ENCODE measurements around the gene DDX39A.
"Not testable (repeated sequence)": the region's sequence is repeated elsewhere in the genome, so short reads cannot be mapped to it uniquely, and the experiment has no call there.

The DDX39A gene

DNA sequence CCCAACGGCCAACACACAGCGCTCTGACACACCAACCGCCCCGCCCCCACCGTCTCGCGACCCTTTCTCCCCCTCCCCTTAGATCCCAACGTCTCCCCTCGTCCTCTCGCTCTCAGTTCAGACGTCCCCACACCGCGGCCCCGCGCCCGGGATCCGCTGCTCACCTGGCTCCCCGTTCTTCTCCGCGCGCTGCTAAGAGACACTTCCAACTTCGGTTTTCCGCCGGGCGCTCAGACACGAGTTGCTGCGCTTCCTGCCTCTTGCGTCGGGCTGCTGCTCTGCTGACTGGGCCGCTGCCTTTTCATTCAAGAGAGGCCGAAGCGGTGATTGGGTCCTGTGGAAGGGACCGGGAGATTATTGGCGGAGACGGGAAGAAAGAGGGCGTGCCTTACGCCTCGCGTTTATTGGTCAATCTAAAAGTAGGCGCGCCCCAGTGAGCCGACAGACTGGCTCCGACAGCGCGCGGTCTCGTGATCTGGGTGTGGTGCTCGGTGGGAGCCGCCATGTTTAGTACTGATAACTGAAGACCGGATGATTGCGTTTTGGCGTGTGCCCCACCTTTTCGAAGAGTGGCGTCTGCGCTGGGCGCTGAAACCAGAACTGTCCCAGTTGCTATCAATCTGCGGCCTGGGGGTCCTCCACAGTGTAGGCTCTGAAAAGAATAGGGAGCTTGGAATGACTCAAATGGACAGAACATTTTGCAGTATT lies at the start of gene DDX39A:
Gene DDX39A, minus strand, starts transcription at position 236 of the 708 bp plus-strand sequence. CDS start 6,121 bp downstream, outside the sequence.
- DNase-seq (ENCODE audit: low spot score), result peak; percentile 100

DNA sequence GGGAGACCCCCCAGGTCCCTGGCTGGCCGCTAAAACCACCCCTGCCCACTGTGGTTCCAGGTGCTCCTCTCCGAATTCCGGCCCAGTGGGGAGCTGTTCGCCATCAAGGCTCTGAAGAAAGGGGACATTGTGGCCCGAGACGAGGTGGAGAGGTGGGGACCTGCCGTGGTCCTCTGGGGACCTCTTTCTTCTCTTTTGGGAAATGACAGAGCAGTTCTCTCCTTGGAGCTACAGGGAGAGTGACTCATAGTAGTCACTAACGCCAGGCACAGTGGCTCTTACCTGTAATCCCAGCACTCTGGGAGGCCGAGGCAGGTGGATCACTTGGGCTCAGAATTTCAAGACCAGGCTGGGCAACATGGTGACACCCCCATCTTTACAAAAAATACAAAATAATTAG lies 48.7 kb upstream of the DDX39A start:
- peak; percentile 31 for DNase-seq (ENCODE audit: low spot score)

DNA sequence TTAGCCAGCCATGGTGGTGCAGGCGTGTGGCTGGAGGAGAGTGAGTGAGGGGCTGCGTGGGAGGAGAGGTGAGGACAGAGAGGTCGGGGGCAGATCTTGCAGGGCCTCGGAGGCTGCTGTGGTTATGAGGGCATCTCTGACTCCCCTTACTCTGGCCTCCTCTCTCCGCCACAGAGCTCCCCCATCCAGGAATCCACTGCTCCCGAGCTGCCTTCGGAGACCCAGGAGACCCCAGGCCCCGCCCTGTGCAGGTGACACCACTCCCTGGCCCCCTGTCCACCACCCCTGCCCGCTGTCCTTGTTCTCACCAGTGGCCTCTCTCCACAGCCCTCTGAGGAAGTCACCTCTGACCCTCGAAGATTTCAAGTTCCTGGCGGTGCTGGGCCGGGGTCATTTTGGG lies 48.2 kb upstream of the DDX39A start:
- DNase-seq (ENCODE audit: low spot score), result no peak

DNA sequence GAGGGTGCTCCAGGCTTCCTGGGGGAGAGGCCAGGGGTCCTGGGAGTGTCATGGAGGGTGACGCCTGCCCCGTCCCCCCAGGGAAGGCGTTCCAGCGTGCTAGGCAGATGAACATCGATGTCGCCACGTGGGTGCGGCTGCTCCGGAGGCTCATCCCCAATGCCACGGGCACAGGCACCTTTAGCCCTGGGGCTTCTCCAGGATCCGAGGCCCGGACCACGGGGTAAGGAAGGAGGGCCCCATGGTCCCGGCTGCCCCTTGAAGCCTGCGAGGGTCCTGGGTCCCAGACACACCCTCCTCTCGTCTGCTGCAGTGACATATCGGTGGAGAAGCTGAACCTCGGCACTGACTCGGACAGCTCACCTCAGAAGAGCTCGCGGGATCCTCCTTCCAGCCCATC lies 44.6 kb upstream of the DDX39A start:
- DNase-seq (ENCODE audit: low spot score), result no peak

DNA sequence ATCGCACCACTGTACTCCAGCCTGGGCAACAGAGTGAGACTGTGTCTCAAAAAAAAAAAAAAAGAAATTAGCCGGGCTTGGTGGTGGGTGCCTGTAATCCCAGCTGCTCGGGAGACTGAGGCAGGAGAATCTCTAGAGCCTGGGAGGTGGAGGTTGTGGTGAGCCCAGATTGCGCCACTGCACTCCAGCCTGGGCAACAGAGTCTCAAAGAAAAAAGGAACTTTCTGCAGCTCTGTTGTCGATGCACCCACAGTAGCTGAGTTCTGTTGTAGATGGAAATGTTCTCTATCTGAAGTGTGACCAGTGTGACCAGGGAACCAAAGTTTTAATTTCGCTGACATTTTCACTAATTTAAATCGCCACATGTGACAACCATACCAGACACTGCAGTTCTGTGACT lies 43.3 kb upstream of the DDX39A start:
- not testable (repeated sequence) for DNase-seq (ENCODE audit: low spot score)

DNA sequence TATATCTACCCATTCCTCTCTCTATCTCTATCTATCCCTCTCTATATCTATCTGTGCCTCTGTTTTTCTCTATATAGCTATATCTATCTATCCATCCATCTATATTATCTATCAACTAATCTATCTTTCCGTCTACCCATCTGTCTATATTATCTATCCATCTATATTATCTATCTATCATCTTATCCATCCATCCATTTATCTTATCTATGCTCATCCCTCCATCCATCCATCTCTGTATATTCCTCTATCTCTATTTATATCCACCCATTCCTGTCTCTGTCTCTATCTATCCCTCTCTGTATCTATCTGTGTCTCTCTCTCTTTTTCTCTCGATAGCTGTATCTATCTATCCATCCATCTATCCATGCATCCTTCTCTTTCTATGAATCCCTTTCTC lies 41.8 kb upstream of the DDX39A start:
- no peak for DNase-seq (ENCODE audit: low spot score)

DNA sequence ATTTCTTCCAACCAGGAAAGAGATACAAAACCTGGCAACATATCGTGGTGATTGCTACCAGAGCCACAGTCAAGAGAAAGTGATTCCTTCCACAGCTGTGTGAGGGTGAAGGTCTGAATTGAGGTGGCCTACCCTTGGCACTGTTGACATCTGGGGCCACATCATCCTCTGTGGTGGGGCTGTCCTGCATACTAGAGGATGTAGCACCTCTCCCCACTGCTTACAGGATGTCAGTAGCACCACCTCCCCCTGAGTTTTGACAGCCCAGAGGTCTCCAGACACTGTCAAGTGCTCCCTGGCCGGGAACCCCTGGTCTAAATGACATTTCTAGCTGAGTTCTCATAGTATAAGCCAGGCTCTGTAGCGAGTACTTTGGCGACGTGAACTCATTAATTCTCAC lies 40.6 kb upstream of the DDX39A start:
- no peak for DNase-seq (ENCODE audit: low spot score)

DNA sequence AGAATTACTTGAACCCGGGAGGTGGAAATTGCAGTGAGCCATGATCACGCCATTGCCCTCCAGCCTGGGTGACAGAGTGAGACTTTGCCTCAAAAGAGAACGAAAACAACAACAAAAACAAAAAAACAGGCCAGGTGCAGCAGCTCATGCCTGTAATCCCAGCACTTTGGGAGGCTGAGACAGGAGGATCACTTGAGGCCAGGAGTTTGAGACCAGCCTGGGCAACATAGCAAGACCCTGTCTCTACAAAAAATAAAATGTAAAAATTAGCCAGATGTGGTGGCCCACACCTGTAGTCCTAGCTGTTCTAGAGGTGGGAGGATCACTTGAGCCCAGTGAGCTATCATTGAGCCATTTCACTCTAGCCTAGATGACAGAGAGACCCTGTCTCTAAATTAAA lies 33.2 kb upstream of the DDX39A start:
- DNase-seq (ENCODE audit: low spot score), result not testable (repeated sequence)

DNA sequence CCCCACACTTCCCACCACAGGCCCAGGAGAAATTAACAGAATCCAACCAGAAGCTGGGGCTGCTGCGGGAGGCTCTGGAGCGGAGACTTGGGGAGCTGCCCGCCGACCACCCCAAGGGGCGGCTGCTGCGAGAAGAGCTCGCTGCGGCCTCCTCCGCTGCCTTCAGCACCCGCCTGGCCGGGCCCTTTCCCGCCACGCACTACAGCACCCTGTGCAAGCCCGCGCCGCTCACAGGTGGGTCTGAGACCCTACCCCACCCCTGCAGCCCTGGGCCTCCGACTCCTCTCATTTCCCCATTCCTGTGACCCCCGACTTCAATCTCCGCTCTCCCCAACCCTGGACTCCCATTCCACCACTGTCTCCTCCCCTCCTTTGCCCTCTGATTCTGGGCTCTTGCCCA lies 31.7 kb upstream of the DDX39A start:
- DNase-seq (ENCODE audit: low spot score), result no peak

DNA sequence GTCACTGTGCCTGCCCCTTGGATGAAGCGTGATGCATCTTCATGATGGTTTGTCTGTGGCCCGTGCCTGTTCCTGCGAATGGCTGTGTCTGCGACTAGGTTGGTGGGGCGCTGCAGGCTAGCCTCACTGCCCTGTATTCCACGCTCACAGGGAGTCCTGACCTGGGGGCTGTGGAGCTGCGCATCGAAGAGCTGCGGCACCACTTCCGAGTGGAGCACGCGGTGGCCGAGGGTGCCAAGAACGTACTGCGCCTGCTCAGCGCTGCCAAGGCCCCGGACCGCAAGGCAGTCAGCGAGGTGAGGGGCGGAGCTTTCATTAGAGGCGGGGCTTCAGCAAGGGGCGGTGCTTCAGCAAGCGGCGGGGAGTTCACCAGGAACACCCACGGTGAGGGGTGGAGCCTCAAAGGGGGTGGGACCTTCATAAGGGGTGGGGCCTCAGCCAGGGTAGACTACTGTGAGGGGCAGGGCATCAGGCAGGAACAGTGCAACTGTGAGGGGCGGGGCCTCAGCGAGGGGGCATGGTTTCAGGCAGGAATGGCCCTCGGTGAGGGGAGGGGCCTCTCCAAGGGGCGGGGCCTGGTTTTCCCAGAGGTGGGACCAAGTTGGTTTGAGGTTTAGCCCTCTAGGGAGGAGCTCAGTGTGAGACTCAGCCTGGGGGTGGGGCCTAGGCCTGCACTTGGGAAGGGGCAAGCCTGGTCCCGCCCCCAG lies 31.2 kb upstream of the DDX39A start:
- peak; percentile 58 for DNase-seq (ENCODE audit: low spot score)

DNA sequence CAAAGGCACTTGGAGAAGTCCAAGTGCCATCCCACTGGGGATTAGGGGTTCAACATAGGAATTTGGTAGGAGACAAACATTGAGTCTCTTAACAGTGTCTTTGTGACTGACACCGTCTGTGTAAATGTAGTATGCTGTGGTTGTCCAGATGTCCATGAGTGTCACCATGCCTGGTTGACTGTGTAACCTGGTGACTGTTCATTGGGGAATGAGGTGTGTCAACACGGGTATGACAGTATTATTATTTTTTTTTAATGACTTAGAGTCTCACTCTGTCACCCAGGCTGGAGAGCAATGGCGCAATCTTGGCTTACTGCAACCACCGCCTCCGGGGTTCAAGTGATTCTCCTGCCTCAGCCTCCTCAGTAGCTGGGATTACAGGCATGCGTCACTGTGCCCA lies 30.2 kb upstream of the DDX39A start:
- DNase-seq (ENCODE audit: low spot score), result no peak

DNA sequence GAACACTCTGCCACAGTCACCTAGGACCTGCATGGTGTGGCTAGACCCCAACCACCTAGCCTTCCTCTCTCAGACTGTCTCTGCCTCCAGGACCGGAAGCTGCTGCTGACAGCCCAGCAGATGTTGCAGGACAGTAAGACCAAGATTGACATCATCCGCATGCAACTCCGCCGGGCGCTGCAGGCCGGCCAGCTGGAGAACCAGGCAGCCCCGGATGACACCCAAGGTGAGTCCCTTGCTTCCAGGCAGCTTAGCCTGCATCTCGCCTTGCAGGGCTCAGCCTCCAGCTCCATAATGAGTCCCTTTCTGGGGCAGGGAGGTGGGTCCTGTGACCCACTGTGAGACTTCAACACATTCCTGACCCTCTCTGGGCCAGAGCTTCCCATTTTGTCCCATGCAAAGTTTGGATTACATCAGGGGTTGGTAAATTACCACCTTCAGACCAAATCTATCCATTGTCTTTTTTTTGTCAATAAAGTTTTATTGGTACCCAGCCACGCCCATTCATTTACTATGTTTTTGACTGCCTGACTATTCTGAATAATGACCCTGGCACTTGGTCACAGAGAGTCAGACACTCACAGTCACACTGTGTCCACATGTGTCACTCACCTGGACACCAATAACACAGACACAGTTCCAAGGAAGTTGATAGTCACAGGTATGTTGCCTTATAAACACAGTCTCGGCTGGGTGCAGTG lies 27.3 kb upstream of the DDX39A start:
- DNase-seq (ENCODE audit: low spot score), result no peak

DNA sequence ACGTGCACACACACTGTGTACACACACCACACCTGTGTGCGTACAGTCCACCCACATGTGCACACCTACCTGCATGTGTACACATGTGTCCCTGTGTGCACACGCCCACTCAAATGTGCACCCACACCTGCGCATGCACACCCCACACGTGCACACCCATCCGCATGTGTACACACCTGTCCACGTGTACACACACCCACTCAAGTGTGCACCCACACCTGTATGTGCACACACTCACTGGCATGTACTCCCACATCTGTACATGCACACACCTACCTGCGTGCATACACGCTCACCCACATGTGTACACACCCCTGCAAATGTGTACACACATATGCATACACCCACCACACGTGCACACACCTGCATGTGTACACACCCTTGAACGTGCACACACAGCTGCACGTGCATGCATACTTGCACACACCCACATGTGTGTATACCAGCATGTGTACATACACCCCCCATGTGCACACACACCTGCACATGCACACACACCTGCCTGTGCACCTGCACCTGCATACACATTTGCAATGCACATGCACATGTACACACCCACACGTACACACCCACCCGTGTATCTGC lies 24.6 kb upstream of the DDX39A start:
- no peak for DNase-seq (ENCODE audit: low spot score)

DNA sequence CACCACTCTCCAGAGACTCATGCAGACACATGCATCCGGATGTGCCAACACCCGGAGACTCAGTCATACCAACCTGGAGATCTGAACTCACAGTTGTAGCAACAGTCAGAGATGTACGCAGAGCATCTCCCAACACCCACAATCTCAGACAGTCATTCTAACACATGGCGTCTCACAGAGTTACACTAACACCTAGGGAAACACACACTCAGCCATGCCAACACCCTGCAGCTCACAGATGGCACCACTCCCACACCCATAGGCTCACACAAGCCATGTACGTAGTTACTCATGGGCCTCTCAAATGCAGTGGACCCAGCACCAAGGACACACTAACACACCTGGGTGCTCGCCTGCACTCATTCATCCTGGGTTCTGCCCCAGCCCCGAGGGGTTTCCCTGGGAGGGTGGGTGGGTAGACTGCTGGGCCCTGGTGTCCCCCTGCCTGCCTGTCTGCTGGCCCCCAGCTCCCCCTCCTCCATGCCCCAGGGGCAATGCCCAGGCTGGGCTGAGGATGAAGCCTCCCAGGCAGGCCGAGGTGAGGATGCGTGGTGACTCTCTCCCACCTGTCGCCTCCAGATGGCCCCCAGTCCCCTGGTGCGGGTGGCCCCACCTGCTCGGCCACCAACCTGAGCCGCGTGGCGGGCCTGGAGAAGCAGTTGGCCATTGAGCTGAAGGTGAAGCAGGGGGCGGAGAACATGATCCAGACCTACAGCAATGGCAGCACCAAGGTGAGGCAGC lies 23.9 kb upstream of the DDX39A start:
- no peak for DNase-seq (ENCODE audit: low spot score)

DNA sequence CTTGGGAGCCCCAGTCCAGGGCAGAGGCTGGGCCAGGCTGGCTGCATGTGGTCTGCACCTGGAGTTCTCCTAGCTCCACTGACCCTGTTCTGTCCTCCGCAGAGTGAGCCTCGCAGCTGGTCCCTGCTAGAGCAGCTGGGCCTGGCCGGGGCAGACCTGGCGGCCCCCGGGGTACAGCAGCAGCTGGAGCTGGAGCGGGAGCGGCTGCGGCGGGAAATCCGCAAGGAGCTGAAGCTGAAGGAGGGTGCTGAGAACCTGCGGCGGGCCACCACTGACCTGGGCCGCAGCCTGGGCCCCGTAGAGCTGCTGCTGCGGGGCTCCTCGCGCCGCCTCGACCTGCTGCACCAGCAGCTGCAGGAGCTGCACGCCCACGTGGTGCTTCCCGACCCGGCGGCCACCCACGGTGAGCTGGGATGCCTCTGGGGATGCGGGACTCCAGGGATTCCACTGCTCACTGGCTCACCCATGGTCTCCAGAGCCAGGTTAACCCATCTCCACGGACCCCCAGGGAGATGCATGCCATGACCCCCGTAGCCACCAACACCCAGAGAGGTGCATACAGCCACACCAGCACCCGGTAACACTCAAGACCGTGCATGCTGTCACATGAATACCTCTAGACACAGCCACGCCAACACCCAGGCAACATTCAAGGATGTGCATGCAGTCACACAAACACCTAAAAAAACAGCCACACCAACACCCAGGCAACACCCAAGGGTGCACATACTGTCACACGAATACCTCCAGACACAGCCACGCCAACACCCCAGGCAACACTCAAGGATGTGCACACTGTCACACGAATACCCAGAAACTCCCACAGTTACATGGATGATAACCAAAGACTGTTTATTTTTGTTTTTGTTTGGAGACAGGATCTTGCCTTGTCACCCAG lies 22.1 kb upstream of the DDX39A start:
- DNase-seq (ENCODE audit: low spot score), result no peak

DNA sequence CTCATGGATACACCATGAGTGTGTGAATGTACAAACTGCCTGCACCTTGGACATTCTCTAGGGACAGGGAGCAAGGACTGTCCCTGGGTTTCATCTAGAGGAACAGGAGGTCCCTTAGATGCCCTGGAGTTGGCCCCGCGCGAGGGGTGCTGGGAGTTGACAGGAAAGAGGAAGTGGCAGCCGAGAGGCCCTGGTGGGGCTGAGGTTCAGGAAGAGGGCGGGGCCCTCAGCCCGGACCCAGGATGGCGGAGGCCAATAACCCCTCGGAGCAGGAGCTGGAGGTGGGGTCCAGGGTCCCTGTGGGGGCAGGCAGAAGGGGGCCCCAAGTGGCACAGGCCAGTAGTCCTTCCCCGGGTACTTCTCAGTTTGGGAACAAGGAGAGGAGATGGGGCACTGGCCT lies 20.9 kb upstream of the DDX39A start:
- DNase-seq (ENCODE audit: low spot score), result no peak

DNA sequence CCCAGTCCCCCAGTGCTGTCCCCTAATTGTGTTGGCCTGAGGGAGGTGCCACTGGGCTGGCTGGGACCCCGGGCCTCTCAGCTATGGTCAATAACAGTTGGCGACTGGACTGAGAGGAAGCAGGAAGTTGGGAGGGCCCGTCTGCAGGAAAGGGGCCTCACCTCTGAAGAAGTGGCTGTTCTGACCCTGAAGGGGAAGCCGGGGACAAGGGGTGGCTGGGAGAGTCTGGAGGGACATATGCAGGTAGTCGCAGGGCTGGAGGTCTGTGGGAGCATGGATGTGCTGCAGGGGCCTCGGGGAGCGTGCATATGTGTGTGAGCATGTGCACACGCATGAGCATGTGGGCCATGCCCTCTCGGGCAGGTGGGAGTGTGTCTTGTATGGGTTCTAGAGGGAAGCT lies 19.9 kb upstream of the DDX39A start:
- no peak for DNase-seq (ENCODE audit: low spot score)

DNA sequence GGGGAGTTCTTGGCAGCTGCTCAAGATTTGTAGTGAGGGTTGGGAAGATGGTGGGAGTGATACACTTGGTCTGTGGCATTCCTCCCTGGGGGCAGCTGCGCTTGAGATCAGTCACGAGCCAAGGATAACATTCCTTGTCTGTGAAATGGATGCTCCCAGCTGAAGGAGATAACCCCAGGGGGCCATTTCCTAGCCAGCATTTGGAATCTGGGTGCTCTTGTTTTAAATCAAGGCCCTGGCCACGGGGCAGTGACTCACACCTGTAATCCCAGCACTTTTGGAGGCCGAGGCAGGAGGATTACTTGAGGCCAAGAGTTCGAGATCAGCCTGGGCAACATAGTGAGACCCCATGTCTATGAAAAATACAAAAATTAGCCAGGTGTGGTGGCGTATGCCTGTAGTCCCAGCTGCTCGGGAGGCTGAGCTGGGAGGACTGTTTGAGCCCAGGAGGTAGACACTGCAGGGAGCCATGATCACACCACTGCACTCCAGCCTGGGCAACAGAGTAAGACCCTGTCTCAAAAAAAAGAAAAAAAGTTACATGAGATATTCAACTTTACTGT lies 18.5 kb upstream of the DDX39A start:
- DNase-seq (ENCODE audit: low spot score), result no peak

DNA sequence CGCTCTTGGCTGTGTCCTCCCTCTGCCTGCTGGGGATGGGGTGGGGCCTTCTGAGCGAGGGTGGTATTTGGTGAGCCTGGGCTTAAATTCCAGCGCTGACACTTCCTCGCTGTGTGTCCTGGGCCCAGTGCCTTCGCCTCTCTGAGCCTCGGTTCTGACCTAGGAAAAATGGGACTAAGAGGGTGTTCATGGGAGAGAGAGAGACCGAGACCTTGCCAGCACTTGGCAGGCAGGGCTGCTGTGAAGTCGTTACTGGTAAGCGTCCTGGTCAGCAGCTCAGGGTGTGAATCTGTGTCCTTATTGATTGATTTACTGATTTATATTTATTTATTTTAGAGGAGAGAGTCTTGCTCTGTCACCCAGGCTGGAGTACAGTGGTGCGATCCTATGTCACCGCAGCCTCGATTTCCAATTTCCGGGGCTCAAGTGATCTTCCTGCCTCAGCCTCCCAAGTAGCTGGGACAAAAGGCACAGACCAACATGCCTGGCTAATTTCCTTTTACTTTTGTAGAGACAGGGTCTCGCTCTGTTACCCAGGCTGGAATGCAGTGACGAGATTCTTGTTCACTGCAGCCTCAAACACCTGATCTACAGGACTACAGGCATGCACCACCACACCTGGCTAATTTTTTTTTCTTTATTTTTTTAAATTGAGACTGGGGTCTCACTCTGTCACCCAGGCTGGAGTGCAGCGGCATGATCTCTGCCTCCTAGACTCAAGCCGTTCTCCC lies 16.3 kb upstream of the DDX39A start:
- no peak for DNase-seq (ENCODE audit: low spot score)
